Measurements from ENCODE around the gene PRKN.

- TF ChIP-seq CTCF (IDR thresholded peaks at IDR 0.05 in 8 of 11, conservative IDR thresholded peaks at IDR 0.05 in 3 of 11) (no peak), POLR2AphosphoS5 (IDR thresholded peaks at IDR 0.05) (no peak), POLR2A (IDR thresholded peaks at IDR 0.05) (no peak)
Observed at GRCh38 chr6:161414707-161415106, 1312.9 kb downstream of the PRKN start.
